Activated CD8-positive, alpha-beta T cell treated with anti-CD3 and anti-CD28 coated beads, Interleukin-2, amount 10 ng/mL, durations not matched to agents 7 days and 5 days (primary cell): ENCODE data around the gene CT47B1. TPM values are rescaled to one million over a fixed set of nuclear protein-coding genes. Genes with fewer than 3 reads are reported as not detected.
"Not testable (repeated sequence)": the region's sequence is repeated elsewhere in the genome, so short reads cannot be mapped to it uniquely, and the experiment has no call there.

Experiments
- ATAC-seq: fragments of 150-1000 bp; cut with Tn5 transposase; one replicate; pipeline ENCODE4 v1.10.0; 2021; ENCODE audit warnings: moderate library complexity
- CTCF ChIA-PET: fragments of 350-600 bp; sonication (Branson Sonifier 250); formaldehyde crosslinking; loops from one replicate; lab custom pipeline; 2021; ENCODE audit warnings: antibody characterized with exemption; lab: Charles Lee
- POLR2A ChIA-PET: fragments of 350-600 bp; sonication (Branson Sonifier 250); formaldehyde crosslinking; loops from one replicate; lab custom pipeline; 2021; ENCODE audit warnings: antibody characterized with exemption; lab: Charles Lee
- DNase-seq: peaks from one replicate; pipeline ENCODE4 v3.0.0-alpha.2; 2020
- H3K27ac Mint-ChIP-seq: one replicate; pipeline ENCODE4 v1.8.0; 2021; ENCODE audit warnings: mild to moderate bottlenecking, mixed read lengths
- H3K27me3 Mint-ChIP-seq: one replicate; pipeline ENCODE4 v1.8.0; 2021; ENCODE audit warnings: low read depth, mixed read lengths
- H3K36me3 Mint-ChIP-seq: one replicate; pipeline ENCODE4 v1.8.0; 2021; ENCODE audit warnings: low read depth, mixed read lengths
- H3K4me1 Mint-ChIP-seq: one replicate; pipeline ENCODE4 v1.8.0; 2021; ENCODE audit warnings: low read depth, mixed read lengths
- H3K4me3 Mint-ChIP-seq: one replicate; pipeline ENCODE4 v1.8.0; 2021; ENCODE audit warnings: mild to moderate bottlenecking, mixed read lengths
- H3K9me3 Mint-ChIP-seq: one replicate; pipeline ENCODE4 v1.8.0; 2022; ENCODE audit warnings: mixed read lengths; ENCODE audit not compliant: insufficient read depth
- total RNA-seq, 2 experiments: library from RNA; stranded (reverse); gene quantifications; one replicate each; pipeline ENCODE4 v1.2.3, GENCODE V29; 2021

Gene CT47B1
- not detected for total RNA-seq

- ATAC-seq, H3K27ac Mint-ChIP-seq, POLR2A ChIA-PET: not testable (repeated sequence)
These were observed at the start of gene CT47B1 for GRCh38 chrX:120875766-120876165. CT47B1 (minus strand) TSS chrX:120875866; CDS start chrX:120875670, 196 bp downstream.

DNA sequence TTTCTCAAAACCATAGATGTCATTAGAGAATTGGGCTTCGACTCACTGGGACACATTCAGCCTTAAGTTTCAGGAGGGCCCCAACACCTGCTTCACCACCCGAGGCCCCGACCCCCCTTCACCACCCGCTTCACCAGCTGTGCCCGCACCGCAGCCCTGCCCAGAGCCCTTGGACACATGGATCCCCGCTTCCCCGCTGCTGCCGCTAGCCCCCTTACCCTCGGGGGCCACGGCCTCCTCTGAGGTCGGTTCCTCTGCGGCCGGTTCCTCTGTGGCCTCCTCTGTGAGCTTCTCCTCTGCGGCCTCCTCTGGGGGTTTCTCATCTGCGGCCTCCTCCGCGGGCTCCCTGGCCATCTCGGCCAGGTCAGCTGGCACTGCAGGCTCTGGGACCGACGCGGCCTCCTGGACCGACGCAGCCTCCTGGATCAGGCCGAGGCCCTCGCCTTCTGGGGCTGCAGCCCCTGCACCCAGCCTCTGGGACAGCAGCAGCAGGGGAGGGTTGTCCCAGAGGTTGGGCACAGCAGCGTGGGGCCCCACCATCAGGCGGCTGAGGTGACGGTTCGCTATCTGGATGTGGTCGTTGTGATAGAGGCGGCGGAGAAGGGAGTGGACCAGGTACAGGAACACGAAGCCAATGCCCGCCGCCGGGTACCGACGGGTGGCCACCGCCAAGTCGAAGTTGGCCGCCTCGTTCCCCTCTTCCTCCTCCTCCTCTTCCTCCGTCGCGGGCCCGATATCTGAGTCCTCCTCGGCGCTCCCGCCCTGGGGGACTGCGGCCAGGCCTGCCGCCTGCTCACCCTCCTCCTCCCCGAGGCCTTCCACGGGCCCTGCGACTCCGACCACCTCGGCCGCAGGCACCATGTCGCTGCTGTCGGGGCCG, 748 bp downstream of the CT47B1 start:
- H3K27me3 Mint-ChIP-seq: no peaks in the 10 kb centered on the region
- H3K9me3 Mint-ChIP-seq: no peaks in the 10 kb centered on the region
- H3K27ac Mint-ChIP-seq: no peak overlapping the region
- ChIA-PET POLR2A (no interaction called here), CTCF (no interaction called here)
- no peak for DNase-seq
- no peak for ATAC-seq
- H3K4me1 Mint-ChIP-seq: no peaks in the 10 kb centered on the region
- no peaks in the 10 kb centered on the region for H3K36me3 Mint-ChIP-seq
- no peak overlapping the region for H3K4me3 Mint-ChIP-seq

More at GRCh38 chrX:120875766-120876165, at the start of gene CT47B1:
- DNase-seq, CTCF ChIA-PET, H3K4me1 Mint-ChIP-seq, H3K36me3 Mint-ChIP-seq, H3K27me3 Mint-ChIP-seq, H3K4me3 Mint-ChIP-seq, H3K9me3 Mint-ChIP-seq: not testable (repeated sequence)

DNA sequence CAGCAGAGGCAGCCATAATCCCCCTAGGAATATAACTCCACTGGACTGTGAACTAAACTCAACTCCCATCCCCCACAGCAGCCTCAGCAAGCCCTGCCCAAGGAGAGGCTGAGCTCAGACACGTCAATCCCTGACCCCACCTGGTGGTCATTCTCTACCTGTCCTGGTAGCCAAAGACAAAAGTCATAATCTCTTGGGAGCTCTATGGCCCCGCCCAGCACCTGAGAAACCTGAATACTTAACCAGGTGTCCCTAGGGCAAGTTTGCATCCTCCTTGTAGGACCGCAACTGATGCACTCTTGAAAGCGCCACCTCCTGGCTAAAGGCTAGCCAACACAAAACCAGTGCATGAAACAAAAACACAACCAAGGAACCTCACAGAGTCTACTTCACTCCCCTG, 18.4 kb downstream of the CT47B1 start:
- Mint-ChIP-seq H3K27me3 (no peaks in the 10 kb centered on the region), H3K4me3 (no peak overlapping the region), H3K9me3 (no peaks in the 10 kb centered on the region), H3K36me3 (no peaks in the 10 kb centered on the region), H3K4me1 (peaks cover 4% of the 10 kb centered on the region), H3K27ac (no peak overlapping the region)
- CTCF ChIA-PET: no interaction called here
- ATAC-seq: no peak
- DNase-seq: no peak
- POLR2A ChIA-PET: no interaction called here

DNA sequence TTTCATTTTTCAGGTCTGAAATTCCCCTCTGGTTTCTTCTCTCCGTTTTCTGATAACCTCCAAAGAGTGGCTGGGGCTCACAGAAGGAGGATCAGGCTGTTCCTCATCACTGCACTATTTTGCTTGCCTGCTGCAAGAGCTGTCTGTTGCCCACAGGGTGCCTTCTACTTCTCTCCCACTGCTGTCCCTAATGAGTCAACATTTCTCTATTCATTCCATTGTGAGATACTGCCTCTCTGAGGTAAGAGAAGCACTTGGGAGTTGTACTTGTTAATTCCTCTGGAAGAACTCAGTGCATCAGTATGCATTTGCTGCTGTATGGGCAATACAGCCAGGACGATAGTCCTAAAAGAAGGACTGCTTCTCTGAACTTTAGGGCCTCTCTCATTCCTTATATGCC, 34.8 kb downstream of the CT47B1 start:
- Mint-ChIP-seq H3K36me3 (no peaks in the 10 kb centered on the region), H3K4me3 (no peak overlapping the region), H3K27me3 (no peaks in the 10 kb centered on the region), H3K27ac (no peak overlapping the region), H3K4me1 (no peaks in the 10 kb centered on the region), H3K9me3 (no peaks in the 10 kb centered on the region)
- ATAC-seq (no peak), DNase-seq (no peak)
- ChIA-PET CTCF (no interaction called here), POLR2A (no interaction called here)

GRCh38 chrX:120839491-120839890, 36.2 kb downstream of the CT47B1 start:
- ATAC-seq (no peak), DNase-seq (no peak)
- Mint-ChIP-seq H3K4me1 (no peaks in the 10 kb centered on the region), H3K4me3 (no peak overlapping the region), H3K36me3 (no peaks in the 10 kb centered on the region), H3K27ac (no peak overlapping the region), H3K27me3 (no peaks in the 10 kb centered on the region), H3K9me3 (no peaks in the 10 kb centered on the region)
- POLR2A ChIA-PET: no interaction called here
- CTCF ChIA-PET: no interaction called here

- H3K9me3 Mint-ChIP-seq, CTCF ChIA-PET, H3K27me3 Mint-ChIP-seq, H3K27ac Mint-ChIP-seq, POLR2A ChIA-PET, H3K36me3 Mint-ChIP-seq, DNase-seq, H3K4me3 Mint-ChIP-seq, H3K4me1 Mint-ChIP-seq, ATAC-seq: not testable (repeated sequence)
These were observed 48.5 kb downstream of the CT47B1 start for GRCh38 chrX:120827213-120827612.

- H3K27me3 Mint-ChIP-seq: peaks cover 2% of the 10 kb centered on the region
- H3K4me3 Mint-ChIP-seq: no peak overlapping the region
- ChIA-PET CTCF (no interaction called here), POLR2A (no interaction called here)
- no peaks in the 10 kb centered on the region for H3K9me3 Mint-ChIP-seq
- DNase-seq (no peak), ATAC-seq (no peak)
- no peaks in the 10 kb centered on the region for H3K4me1 Mint-ChIP-seq
- no peaks in the 10 kb centered on the region for H3K36me3 Mint-ChIP-seq
- no peak overlapping the region for H3K27ac Mint-ChIP-seq
These were observed 50.5 kb downstream of the CT47B1 start for GRCh38 chrX:120825146-120825545.

DNA sequence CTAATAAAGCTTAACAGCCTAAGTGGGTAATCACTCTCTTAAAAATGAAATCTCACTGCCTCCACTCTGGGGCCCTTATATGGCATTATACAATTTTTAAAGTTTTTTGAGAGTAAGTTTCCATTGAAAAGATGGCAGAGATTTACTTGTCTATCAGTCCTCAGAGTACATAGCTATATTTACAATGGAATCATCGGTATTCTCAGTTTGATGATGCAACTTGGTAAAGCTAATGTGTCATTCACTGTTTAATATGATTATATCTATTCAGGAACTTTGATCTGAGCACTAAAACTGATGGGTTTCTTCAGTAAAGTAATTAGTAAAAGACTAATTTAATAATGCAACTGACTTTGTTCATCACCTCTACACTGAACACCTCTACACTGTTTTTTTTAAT, 51.6 kb downstream of the CT47B1 start:
- ChIA-PET POLR2A (no interaction called here), CTCF (no interaction called here)
- H3K4me1 Mint-ChIP-seq: no peaks in the 10 kb centered on the region
- H3K36me3 Mint-ChIP-seq: no peaks in the 10 kb centered on the region
- H3K27ac Mint-ChIP-seq: no peak overlapping the region
- H3K9me3 Mint-ChIP-seq: no peaks in the 10 kb centered on the region
- H3K27me3 Mint-ChIP-seq: peaks cover 2% of the 10 kb centered on the region
- H3K4me3 Mint-ChIP-seq: no peak overlapping the region
- DNase-seq: no peak
- no peak for ATAC-seq

DNA sequence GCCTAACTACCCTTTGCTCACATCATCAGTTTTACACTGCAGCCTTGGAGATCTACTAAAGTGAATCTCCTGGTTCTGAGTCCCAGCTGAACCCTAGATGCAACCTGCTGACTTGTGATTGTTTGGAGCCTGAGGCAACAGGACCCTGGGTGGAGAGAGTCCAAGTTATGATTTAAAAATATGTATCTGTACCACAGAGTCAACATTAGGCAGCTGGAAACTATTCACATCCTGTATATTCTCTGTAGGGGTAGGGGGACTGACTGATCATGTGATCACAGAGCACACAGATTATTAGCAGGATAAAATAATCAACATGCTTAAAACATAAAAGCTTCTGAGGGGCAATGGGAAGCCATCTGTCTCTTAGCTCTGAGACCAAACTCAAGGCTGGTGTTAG, 52.1 kb downstream of the CT47B1 start:
- Mint-ChIP-seq H3K27me3 (peaks cover 2% of the 10 kb centered on the region), H3K4me1 (no peaks in the 10 kb centered on the region), H3K36me3 (no peaks in the 10 kb centered on the region), H3K9me3 (no peaks in the 10 kb centered on the region), H3K4me3 (no peak overlapping the region), H3K27ac (no peak overlapping the region)
- ATAC-seq (no peak), DNase-seq (no peak)
- POLR2A ChIA-PET: no interaction called here
- CTCF ChIA-PET: no interaction called here

Other genes with a start within 250 kb of the CT47B1 start
- 10 to 100 TPM; 21.1 to 21.9 TPM for gene C1GALT1C1, start 245.8 kb downstream of the CT47B1 start, total RNA-seq
- gene CT47A11, start 61.3 kb upstream of the CT47B1 start, total RNA-seq: not detected
- gene CT47A10, start 66.2 kb upstream of the CT47B1 start, total RNA-seq: not detected
- gene CT47A9, start 71.0 kb upstream of the CT47B1 start, total RNA-seq: not detected
- gene CT47A8, start 75.9 kb upstream of the CT47B1 start, total RNA-seq: not detected
- gene CT47A7, start 80.7 kb upstream of the CT47B1 start, total RNA-seq: not detected
- not detected for gene CT47A6, start 85.6 kb upstream of the CT47B1 start, total RNA-seq
- gene CT47A5, start 90.5 kb upstream of the CT47B1 start, total RNA-seq: not detected
- not detected for gene CT47A4, start 95.3 kb upstream of the CT47B1 start, total RNA-seq
- gene CT47A3, start 100.2 kb upstream of the CT47B1 start, total RNA-seq: not detected
- gene CT47A2, start 105.1 kb upstream of the CT47B1 start, total RNA-seq: not detected
- gene CT47A1, start 109.9 kb upstream of the CT47B1 start, total RNA-seq: not detected
- gene GLUD2, start 171.7 kb upstream of the CT47B1 start, total RNA-seq: under 1 TPM; 0.60 to 0.87 TPM